ENCODE data around the gene UBE2L6. TPM values are rescaled to one million over a fixed set of nuclear protein-coding genes. Genes with fewer than 3 reads are reported as not detected.

UBE2L6 gene
- total and polyA plus RNA-seq, 5 experiments from 2014 or later, result 61.8 to 246 (median 218) TPM

DNA sequence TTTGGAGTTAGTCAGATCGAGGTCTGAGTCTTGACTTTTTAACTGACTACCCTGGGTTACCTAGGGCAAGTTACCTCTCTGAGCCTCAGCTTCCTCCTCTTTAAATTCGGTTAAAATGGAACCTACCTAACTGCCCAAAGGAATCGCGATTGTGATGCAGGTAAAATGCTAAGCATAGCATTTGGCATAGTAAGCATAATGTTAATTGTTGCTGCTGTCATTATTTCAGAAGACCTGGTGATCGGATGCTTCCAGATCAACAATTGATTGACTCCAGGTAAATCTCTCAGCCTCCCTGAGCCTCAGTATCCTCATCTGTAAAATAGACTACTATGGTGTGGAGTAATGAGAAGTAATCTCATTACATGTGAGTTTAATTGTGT lies 51.4 kb downstream of the UBE2L6 start:
- DNase-seq (no peak), ATAC-seq (peak in 1 of 2 donors; percentile 1)
- H3K36me3 Mint-ChIP-seq, result no peaks in the 10 kb centered on the region
- H3K27me3 Mint-ChIP-seq, result no peaks in the 10 kb centered on the region
- peak overlapping the region; percentile 89 to 99 (median 98) for H3K4me3 Mint-ChIP-seq
- peaks cover 18 to 41% (median 34%) of the 10 kb centered on the region in 4 donors for H3K4me1 Mint-ChIP-seq
- no peaks in the 10 kb centered on the region for H3K9me3 Mint-ChIP-seq
- POLR2A ChIA-PET, result interaction anchor here (0.7 to 3.6 kb wide), 10 partner anchors 8 to 225 kb away, joined by 3 to 21 read pairs (median 3); partner anchors contain the start of genes MED19, RTN4RL2, SELENOH and TIMM10
- H3K27ac Mint-ChIP-seq, result peak overlapping the region; percentile 25 to 95 (median 84)

DNA sequence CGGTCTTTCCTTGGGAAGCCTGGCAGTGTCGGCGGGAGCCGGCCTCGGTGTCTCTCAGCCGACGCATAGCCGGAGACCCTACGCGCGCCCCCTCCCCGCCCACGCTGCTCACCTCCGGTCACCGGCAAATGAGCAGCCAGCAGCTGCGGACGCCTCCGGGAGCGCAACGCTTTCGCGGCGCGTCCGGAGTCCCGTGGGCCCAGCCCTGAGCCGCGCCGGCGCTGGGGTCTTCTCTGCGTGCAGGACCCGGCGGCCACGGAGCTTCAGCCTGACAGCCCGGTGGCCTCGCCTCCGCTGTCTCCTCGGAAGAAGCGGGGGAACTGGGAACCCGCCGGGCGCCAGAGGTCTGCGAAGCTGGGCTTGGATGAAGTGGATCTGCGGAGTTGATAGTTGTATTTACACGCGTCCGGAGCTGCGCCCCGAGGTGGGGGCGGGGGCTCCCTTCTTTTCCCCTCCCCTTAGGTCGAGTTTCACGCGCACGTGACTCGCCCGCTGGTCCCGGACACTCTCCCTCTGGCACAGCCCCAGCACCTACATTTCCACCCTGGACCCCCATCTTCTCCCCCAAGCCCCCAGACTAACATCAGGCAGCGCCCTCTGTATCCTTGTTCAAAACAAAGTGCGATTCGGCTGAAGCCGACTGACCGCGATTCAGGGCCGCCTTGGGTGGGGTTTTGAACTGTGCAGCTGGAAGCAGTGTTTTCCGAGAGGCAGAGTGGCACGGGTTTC lies 52.0 kb downstream of the UBE2L6 start, which contains the start of gene SLC43A1:
Gene SLC43A1 (minus strand): TSS at position 371 of the 729 bp plus-strand sequence. CDS start 1,591 bp downstream, outside the sequence.
- ATAC-seq (peak; percentile 27 to 37), DNase-seq (peak in 5 of 10 donors; percentile 12 to 59 (median 14))
- Mint-ChIP-seq H3K27me3 (no peaks in the 10 kb centered on the region), H3K4me3 (peak within 1 kb of the TSS; percentile 95 to 99 (median 98)), H3K27ac (peak within 1 kb of the TSS; percentile 83 to 95 (median 91)), H3K4me1 (peaks cover 18 to 41% (median 34%) of the 10 kb centered on the region in 4 donors), H3K9me3 (no peaks in the 10 kb centered on the region), H3K36me3 (no peaks in the 10 kb centered on the region)
- POLR2A ChIA-PET, result interaction anchor here (0.6 to 3.6 kb wide), 16 partner anchors 9 to 1053 kb away, joined by 3 to 21 read pairs (median 3); partner anchors contain the start of genes MED19, RTN4RL2, SELENOH and TIMM10

DNA sequence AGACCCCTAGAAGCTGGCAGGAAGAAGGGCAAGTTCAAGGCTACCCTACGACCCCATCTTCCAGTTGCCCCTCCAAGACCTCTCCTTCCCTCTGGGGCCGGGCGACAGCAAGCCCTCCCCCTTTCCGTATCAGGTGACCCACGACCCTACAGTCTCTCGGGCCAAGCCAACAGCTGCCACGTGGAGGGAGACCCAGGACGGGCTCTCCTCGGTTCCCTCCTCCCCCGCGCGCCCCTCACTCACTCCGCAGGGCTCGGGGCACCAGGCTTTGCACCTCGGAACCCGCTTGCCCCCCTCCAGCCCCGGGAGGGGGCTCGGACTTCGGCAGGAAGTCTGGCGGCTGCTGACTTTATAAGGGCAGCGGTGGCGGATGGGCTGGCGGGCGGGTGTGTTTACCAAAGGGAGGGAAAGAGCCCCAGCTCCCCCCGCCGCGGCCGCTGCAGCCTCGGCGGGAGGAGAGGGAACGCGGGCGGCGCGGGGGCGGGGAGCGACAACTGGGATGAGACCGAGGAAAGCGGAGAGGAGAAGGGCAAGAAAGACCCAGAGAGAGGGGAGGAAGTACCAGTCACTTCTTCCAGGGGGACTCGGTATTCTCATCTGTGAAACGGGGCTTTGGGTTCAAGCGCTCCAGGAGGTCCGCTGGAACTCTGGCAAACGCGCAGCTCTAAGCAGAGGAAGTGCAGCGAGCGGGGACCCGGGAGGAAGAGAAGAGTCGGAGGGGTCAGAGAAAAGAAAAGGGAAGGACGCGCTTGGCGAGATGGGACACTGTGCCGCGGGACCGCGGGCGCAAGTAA lies 52.7 kb downstream of the UBE2L6 start:
- H3K9me3 Mint-ChIP-seq, result no peaks in the 10 kb centered on the region
- no peaks in the 10 kb centered on the region for H3K27me3 Mint-ChIP-seq
- POLR2A ChIA-PET, result interaction anchor here (0.6 to 3.6 kb wide), 16 partner anchors 9 to 1054 kb away, joined by 3 to 21 read pairs (median 3); partner anchors contain the start of genes MED19, RTN4RL2, SELENOH and SSRP1
- peak; percentile 54 to 69 for ATAC-seq
- peak overlapping the region; percentile 79 to 92 (median 89) for H3K27ac Mint-ChIP-seq
- peak in 9 of 10 donors; percentile 24 to 78 (median 42) for DNase-seq
- peaks cover 0 to 2% (median 0%) of the 10 kb centered on the region in 3 donors for H3K36me3 Mint-ChIP-seq
- peaks cover 18 to 41% (median 35%) of the 10 kb centered on the region in 4 donors for H3K4me1 Mint-ChIP-seq
- peak overlapping the region; percentile 95 to 99 (median 98) for H3K4me3 Mint-ChIP-seq

DNA sequence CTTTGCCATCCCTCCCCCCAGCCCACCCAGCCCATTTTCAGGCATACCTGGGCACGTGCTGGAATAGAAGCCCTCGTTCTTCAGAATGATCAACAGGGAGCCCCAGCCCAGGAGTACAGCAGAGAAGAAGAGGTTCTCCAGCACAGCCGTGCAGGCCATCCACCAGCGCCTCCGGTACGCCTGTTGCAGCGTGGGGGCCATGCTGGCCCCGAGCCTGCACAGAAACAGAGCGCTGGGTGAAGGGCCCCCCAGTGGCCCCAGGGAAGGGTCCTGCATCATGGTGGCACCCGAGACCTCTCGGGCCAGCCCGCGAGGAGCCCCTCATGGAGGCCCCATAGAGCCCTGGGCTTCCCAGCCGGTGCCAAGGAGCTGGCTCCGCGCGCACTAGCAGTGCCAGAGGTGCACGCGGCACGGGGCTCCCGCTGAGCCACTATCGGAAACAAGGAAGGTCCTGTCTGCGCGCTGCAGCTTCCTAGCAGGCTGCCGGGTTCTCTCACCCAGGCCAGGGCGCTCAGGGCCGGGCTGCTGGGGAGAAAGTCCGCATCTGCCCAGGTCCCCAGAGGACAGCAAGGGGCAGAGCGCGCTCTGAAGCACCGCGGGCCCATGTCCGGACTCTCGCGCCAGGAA lies 53.4 kb downstream of the UBE2L6 start:
- H3K27me3 Mint-ChIP-seq, result no peaks in the 10 kb centered on the region
- POLR2A ChIA-PET, result interaction anchor here (0.9 to 3.6 kb wide), 9 partner anchors 9 to 178 kb away, joined by 3 to 21 read pairs (median 5); partner anchors contain the start of genes RTN4RL2 and SSRP1
- peak overlapping the region; percentile 63 to 92 (median 78) for H3K27ac Mint-ChIP-seq
- H3K4me1 Mint-ChIP-seq, result peaks cover 18 to 41% (median 35%) of the 10 kb centered on the region in 4 donors
- peak overlapping the region; percentile 95 to 99 (median 98) for H3K4me3 Mint-ChIP-seq
- H3K36me3 Mint-ChIP-seq, result peaks cover 0 to 2% (median 0%) of the 10 kb centered on the region in 3 donors
- no peaks in the 10 kb centered on the region for H3K9me3 Mint-ChIP-seq
- ATAC-seq (peak; percentile 61 to 62), DNase-seq (peak in 6 of 10 donors; percentile 20 to 61 (median 38))

DNA sequence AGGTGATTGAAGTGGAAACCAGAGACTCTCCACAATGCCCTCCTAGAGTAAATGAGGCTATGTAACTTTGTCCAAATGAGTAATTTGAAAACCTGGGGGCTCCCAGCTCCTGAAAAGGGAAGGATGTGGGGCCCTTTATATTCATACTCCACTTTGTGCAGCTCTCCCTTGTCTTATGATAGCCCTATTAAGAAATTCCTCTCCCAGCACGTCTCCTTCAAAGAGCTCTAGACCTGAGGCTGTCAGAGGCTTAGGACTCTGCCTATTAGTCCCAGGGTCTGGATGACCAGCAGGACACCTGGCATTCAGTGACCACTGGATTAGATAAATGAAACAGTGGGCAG lies 54.0 kb downstream of the UBE2L6 start:
- ATAC-seq, result no peak
- peaks cover 0 to 2% (median 0%) of the 10 kb centered on the region in 3 donors for H3K36me3 Mint-ChIP-seq
- POLR2A ChIA-PET, result interaction anchor here (1.2 kb wide), 1 partner anchor 37 kb away, joined by 3 read pairs; no protein-coding TSS in a partner anchor
- no peaks in the 10 kb centered on the region for H3K27me3 Mint-ChIP-seq
- H3K27ac Mint-ChIP-seq, result peak overlapping the region in 9 of 10 donors; percentile 63 to 92 (median 70)
- H3K9me3 Mint-ChIP-seq, result no peaks in the 10 kb centered on the region
- peaks cover 18 to 41% (median 35%) of the 10 kb centered on the region in 4 donors for H3K4me1 Mint-ChIP-seq
- peak overlapping the region; percentile 58 to 99 (median 96) for H3K4me3 Mint-ChIP-seq
- DNase-seq, result peak in 1 of 10 donors; percentile 21

DNA sequence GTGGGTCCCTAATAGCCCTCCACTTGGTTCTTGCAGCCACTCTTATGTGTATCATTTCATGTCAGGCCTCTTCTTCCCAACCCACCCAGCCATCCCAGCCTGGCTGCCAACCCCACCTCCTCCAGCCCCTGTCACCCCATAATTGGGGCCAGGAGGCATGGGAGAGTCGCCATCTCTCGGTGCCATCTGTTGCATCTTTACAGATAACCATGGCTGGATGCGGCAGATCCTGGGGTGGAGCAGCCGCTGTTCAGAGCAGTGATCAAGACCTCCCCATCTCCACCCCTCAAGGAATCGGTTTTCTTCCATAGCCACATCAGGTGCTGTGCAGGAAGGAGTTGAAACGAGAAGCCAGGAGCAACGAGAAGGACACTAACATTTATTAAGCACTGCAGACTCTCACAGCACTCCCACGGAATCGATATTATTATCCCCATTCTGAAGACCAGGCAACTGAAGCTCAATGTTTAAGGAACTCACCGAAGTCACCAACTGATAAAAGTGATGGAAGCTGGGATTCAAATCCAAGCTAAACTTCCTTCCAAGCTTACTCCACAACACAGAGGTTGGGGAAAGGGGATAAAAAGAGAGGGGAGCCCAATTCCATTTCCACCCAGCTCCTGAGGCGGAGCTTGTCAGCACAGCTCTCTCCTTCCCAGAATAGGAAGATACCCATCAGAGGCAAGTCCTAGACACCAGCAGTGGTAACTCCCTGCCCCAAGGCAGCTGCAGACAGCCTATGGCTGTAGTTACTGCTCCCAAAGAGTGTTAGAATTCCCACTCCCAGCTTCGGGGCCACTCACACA lies 54.6 kb downstream of the UBE2L6 start:
- Mint-ChIP-seq H3K27ac (peak overlapping the region; percentile 44 to 92 (median 72)), H3K9me3 (no peaks in the 10 kb centered on the region), H3K4me3 (peak overlapping the region in 9 of 10 donors; percentile 29 to 99 (median 96)), H3K27me3 (no peaks in the 10 kb centered on the region), H3K4me1 (peaks cover 20 to 41% (median 35%) of the 10 kb centered on the region in 4 donors), H3K36me3 (peaks cover 0 to 6% (median 0%) of the 10 kb centered on the region in 3 donors)
- POLR2A ChIA-PET, result interaction anchor here (1.2 kb wide), 1 partner anchor 36 kb away, joined by 3 read pairs; no protein-coding TSS in a partner anchor
- no peak for ATAC-seq
- DNase-seq, result peak in 1 of 10 donors; percentile 62

DNA sequence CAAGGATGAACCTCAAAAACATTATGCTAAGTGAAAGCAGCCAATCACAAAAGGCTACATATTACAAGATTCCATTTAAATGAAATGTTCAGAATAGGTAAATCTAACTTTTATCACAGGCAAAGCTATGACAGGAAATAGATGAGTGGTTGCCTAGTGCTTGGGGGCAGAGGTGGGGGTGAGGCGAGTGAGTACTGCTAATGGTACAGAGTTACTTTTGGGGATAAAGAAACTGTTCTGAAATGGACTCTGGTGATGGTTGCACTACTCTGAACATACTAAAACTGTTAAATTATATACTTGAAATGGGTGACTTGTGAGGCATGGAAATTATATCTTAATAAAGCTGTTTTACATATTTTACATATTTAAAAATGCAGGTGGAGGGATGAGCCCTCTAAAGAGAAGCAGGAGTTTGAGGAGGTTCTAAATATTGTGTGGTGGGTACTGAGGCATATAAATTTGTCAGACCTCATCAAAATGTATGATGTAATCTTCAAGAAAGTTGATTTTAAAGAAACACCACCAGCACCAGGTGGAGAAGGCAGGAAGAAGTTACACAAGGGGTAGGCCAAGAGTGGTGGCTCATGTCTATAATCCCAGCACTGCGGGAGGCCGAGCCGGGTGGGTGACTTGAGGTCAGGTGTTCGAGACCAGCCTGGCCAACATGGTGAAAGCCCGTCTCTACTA lies 55.6 kb downstream of the UBE2L6 start:
- H3K4me1 Mint-ChIP-seq, result peaks cover 20 to 41% (median 35%) of the 10 kb centered on the region in 4 donors
- peak overlapping the region in 7 of 10 donors; percentile 5 to 71 (median 26) for H3K4me3 Mint-ChIP-seq
- DNase-seq (peak in 2 of 10 donors; percentile 16 to 21), ATAC-seq (peak in 1 of 2 donors; percentile 54)
- peak overlapping the region; percentile 57 to 88 (median 72) for H3K27ac Mint-ChIP-seq
- H3K9me3 Mint-ChIP-seq, result no peaks in the 10 kb centered on the region
- peaks cover 0 to 10% (median 0%) of the 10 kb centered on the region in 3 donors for H3K36me3 Mint-ChIP-seq
- POLR2A ChIA-PET, result interaction anchor here (0.7 to 1.3 kb wide), 2 partner anchors 14 to 19 kb away, joined by 3 read pairs; no protein-coding TSS in a partner anchor
- no peaks in the 10 kb centered on the region for H3K27me3 Mint-ChIP-seq

DNA sequence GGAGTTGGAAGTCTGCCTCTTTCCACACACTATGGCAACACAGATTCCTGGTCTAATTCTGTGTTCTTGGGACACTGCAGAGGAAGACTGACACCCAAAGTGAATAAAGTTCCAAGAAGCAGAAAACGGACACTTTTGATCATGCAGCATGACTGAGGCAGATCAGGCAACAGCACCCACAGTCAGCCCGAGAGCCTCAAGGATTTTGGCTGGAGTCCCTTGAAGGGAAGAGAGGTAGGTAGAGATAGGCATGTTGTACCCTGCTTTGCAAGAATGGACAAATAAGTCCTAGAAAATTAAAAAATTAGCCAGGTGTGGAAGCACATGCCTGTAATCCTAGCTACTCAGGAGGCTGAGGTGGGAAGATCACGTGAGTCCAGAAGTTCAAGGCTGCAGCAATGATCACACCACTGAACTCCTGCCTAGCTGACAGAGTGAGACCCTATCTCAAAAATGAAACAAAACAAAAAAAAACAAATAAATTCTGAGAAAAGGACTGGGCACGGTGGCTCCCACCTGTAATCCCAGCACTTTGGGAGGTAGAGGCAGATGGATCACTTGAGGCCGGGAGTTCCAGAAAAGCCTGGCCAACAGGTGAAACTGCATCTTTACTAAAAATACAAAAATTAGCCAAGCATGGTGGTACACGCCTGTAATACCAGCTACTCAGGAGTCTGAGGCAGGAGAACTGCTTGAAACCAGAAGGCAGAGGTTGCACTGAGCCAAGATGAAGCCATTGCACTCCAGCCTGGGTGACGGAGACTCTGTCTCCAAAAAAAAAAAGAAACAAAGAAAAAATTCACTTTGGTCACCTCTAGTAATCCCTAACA lies 58.9 kb downstream of the UBE2L6 start:
- H3K27ac Mint-ChIP-seq, result peak overlapping the region in 1 of 10 donors; percentile 56
- H3K36me3 Mint-ChIP-seq, result peaks cover 0 to 29% (median 0%) of the 10 kb centered on the region in 3 donors
- H3K4me1 Mint-ChIP-seq, result peaks cover 13 to 25% (median 23%) of the 10 kb centered on the region in 4 donors
- no peaks in the 10 kb centered on the region for H3K9me3 Mint-ChIP-seq
- DNase-seq, result peak in 1 of 10 donors; percentile 15
- ATAC-seq, result no peak
- POLR2A ChIA-PET, result interaction anchor here (0.7 kb wide), 2 partner anchors 9 to 286 kb away, joined by 3 read pairs; no protein-coding TSS in a partner anchor
- no peak overlapping the region for H3K4me3 Mint-ChIP-seq
- no peaks in the 10 kb centered on the region for H3K27me3 Mint-ChIP-seq

DNA sequence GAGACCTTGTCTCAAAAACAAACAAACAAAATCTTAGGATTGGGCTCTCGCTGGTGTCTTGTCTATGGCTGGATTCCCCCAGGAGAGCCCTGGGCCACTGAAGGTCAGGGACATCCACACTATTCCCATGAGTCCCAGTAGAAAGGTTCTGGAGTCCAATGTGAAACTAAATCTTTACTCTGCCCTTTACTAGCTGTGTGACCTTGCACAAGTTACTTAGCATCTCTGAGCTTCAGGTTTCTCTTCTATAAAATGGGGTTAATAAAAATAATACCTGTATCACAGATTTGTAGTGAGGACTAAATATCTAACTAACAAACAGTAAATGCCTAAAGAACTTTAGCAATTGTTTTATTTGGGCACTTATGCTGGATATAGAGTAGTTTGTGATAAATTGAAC lies 61.0 kb downstream of the UBE2L6 start:
- H3K36me3 Mint-ChIP-seq, result peaks cover 0 to 39% (median 0%) of the 10 kb centered on the region in 3 donors
- no peak overlapping the region for H3K4me3 Mint-ChIP-seq
- H3K4me1 Mint-ChIP-seq, result peaks cover 2 to 7% (median 3%) of the 10 kb centered on the region in 4 donors
- H3K9me3 Mint-ChIP-seq, result no peaks in the 10 kb centered on the region
- POLR2A ChIA-PET, result interaction anchor here (1.0 kb wide), 1 partner anchor 13 kb away, joined by 4 read pairs; no protein-coding TSS in a partner anchor
- H3K27me3 Mint-ChIP-seq, result no peaks in the 10 kb centered on the region
- H3K27ac Mint-ChIP-seq, result no peak overlapping the region
- ATAC-seq (no peak), DNase-seq (no peak)

DNA sequence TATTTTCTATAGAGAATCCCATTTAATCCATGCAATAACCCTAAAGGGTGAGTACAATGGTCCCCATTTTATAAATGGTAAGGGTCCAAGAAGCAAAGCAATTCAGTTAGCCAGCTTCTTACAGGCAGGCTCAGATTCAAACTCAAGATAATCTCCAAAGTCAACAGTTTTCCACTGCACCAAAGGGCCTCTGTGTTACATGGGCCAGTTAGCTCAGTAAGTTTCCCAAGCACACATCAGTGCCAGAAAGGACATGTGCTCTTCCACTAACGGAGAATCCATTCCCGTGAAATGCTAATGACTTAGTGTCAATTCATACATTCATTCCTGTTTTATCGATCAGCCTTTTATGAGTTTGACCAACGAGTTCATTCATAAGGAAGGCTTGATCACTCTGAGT lies 63.0 kb downstream of the UBE2L6 start:
- ATAC-seq (no peak), DNase-seq (no peak)
- Mint-ChIP-seq H3K4me3 (no peak overlapping the region), H3K36me3 (peaks cover 0 to 46% (median 4%) of the 10 kb centered on the region in 3 donors), H3K9me3 (no peaks in the 10 kb centered on the region), H3K27me3 (no peaks in the 10 kb centered on the region), H3K27ac (no peak overlapping the region), H3K4me1 (peaks cover 2 to 10% (median 7%) of the 10 kb centered on the region in 4 donors)
- POLR2A ChIA-PET, result interaction anchor here (2.3 kb wide), 1 partner anchor 10 kb away, joined by 6 read pairs; no protein-coding TSS in a partner anchor
